Embryonic facial prominence (tissue), 1 donor: Measurements from ENCODE around the gene SLC38A10.
"Not testable (repeated sequence)": the region's sequence is repeated elsewhere in the genome, so short reads cannot be mapped to it uniquely, and the experiment has no call there.

Experiments used
- DNase-seq: peaks from one replicate; pipeline ENCODE4 v3.0.0-alpha.2; 2016; ENCODE audit errors: extremely low spot score

The SLC38A10 gene

DNA sequence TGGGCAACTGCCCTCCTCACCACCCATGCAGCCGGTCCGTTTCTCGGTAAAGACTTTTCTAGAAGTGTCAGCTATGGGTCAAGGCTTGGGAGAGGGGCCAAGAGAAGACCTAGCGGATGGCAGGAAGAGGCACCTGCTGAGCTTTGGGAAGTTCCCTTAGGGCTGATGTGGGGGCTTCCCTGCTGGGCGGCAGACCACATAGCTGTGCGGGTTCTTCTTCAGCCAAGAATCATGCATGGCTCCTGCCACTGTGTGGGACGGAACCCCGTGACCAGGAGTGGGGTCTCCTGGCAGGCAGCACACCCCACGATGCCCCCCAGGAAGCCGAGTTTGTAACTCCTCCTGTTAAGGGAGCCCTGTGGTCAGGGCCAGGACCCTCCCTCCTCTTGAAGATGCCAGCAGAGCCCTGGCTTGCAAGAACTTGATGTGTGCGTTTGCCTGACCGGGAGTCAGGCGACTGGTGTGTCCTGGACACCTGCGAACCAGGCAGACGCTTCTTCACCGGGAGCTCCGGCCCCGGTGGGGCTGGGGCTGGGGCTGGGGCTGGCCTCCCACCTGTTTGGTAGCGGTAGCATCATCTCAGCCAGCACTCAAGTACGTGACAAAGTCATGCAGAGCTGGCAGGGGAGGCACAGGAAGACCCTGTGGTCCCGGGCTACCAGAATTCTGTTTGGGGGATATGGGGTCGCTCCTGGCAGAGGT is 17.7 kb upstream of the SLC38A10 start:
- DNase-seq, result no peak

GRCh38 chr17:81311946-81312345 is 16.8 kb upstream of the SLC38A10 start:
- no peak for DNase-seq

DNA sequence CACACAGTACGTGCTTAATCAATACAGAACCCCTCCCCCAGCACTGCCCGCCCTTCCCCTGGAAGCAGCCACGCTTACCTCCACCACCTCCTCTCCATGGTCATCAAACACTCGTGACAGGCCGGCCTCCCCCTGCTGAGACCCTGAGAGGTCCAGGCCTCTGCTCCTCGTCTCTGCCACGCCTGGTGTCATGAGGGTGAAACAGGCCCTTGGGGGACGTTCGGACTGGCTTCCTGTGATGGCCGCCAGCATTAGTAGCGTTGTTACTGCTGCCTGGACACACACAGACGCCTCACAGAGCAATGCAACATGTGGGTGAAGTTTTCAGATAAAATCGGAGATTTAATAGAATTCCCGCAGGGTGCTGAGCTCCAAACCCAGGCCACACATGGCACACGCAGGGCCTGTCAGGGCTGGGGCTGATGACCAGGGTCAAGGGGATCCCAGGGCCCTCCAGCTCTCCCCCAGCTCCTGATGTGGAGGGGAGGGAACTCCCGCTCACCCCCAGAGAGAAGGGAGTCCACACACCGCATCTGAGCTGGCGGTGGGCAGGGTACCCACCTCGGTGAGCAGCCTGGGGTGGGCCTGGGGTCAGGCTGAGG is 15.9 kb upstream of the SLC38A10 start:
- no peak for DNase-seq

DNA sequence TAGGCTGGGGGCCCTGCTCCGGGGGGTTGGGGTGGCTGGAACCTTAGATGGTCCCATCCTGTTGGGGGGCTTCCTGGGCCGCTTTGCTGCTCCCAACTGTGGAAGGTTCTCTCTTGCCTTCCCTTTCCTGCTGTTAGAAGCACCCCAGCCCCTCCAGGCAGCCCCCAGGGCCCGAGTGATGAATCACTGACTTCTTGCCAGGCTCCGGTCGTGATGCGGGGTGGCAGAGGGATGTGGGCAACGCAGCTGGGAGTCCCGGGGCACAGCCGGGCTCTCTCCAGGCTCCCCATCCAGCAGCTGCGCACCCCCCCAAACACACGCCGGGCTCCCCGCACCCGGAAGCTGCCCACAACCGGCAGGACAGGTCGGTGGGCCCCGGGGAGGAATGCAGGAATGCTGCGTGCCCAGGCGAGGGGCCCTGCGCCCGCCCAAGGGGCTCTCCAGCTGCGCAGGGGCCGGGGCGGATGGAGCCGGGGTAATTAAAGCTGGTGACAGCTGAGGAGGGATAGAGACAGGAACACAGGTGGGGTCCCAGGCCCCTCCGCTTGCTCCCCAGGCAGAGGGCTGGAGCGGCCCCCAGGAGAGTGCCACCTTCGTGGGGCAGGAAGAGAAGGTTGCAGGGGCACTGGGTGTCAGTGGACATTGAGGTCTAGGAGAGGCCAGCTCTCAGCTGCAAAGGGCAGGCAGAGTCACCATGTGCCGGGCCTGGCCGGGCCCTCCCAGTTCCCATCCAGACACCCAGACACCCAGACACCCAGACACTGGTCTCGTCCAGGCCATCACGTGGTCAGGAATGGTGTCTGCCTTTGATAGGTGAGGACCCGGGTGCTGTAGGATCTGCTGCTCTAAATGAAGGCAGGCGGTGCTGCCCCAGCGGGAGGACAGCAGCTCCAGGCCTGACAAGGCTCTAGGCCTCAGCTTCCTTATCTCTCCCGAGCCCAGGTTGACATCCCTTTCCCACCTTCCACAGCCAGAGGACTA is 15.0 kb upstream of the SLC38A10 start:
- DNase-seq, result no peak

GRCh38 chr17:81309140-81309858 is 14.2 kb upstream of the SLC38A10 start:
- DNase-seq, result no peak

GRCh38 chr17:81308784-81309139 is 13.7 kb upstream of the SLC38A10 start:
- not testable (repeated sequence) for DNase-seq

- DNase-seq, result no peak
These were observed 12.8 kb upstream of the SLC38A10 start for GRCh38 chr17:81307636-81308560.

DNA sequence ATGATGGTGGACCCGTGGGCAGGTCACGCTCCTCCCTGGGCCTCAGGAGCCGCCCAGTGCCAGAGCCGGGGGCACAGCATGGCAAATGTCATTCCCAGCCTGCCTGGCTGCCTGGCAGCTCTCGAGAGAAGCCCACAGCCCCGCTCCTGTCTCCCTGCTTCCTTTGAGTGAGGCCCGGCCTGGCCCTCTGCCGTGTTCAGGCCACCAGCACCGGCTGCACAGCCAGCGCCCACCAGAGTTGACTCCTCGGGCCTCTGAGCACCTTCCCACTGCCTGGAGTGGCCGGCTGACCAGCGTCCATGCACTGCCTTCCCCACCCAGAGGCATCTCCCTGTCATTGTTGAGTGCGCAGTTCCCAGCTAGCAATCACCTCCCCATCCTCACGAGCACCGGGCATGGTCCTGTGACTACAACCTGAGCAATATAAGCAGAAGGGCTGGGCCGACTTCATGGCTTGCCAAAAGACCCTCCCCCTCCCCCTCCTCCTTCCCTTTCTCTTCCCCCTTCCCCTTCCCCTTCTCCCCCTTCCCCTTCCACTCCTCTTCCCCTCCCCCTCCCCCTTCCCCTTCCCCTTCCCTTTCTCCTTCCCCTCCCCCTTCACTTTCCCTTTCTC is 11.9 kb upstream of the SLC38A10 start:
- no peak for DNase-seq

DNA sequence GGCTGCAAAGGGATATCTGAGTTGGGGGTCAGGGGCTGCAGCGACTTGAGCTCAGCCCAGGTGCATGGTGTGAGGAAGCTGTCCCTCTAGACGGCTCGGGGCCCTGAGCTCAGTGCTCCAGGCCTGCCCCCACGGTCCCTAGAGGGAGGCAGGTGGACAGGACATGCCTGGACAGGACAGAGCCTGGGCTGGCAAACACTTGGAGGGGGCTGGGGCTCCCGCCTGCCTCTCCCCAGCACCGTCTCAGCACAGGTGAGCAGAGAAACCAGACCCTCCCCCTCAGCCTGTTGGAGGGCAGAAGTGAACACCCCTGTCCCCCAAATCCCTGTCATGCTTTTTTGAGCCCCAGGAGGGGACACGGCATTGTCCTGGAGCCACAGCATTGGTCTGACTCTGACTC is 11.4 kb upstream of the SLC38A10 start:
- no peak for DNase-seq

DNA sequence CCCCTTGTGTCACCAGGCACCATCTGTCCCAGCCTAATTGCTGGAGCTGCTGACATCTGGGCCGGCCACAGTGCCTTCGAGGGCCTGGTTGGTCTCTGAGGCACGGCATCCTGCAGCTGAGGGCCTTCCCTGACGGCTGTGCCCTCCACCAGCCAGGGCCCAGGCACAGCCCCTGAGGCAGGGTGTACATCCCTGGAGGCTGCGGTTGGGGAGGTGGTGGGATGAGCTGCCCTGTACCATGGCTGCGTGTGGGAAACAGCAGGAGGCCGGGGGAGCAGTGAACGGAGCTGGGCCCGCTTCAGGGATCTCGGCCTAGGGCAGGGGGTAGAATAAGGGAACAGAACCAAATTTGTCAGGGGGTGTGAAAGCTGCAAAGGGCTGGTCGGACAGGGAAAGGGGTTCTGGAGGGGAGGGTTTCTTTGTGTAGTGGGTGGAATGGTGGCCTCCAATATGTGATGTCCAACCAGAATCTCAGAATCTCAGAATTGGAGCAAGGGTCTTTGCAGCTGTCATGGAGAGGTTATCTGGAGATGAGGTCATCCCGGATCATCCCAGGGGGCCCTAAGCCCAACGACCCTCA is 10.0 kb upstream of the SLC38A10 start:
- no peak for DNase-seq

DNA sequence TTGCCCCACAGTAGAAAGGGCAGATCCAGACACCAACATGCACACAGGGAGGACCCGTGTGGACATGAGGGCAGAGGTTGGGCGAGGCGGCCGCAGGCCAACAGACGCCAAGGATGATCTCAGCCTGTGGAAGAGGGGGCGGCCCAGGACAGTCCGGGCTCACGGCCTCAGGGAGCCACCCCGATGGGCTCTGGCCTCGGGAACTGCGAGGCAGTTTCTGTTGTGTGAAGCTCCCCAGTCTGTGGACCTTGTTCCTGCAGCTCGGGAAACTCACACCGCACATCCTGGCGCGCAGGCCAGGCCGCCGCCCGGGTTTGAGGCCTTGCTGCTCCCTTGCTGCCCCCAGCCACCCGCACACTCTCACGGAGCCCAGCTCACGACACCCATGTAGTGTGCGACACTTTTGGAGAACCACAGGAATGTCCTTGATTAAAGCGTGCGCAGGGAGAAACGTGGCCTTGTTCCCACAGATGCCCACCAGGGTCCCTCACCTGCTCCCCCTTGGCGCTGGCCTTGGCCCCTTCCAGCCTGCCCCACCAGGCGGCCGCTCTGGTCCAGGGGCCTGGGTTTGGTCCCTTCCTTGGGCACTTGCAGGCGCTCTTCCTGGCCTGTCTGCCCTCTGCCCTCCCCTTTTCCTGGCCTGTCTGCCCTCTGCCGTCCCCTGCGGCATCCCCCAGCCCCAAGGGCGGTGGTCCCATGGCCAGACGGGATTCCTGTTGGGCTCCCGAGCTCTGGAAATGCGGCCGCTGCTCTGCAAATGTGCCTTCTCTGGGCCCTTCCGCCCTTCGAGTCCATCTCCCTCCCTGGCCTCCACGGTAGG is 9.3 kb upstream of the SLC38A10 start:
- no peak for DNase-seq

DNA sequence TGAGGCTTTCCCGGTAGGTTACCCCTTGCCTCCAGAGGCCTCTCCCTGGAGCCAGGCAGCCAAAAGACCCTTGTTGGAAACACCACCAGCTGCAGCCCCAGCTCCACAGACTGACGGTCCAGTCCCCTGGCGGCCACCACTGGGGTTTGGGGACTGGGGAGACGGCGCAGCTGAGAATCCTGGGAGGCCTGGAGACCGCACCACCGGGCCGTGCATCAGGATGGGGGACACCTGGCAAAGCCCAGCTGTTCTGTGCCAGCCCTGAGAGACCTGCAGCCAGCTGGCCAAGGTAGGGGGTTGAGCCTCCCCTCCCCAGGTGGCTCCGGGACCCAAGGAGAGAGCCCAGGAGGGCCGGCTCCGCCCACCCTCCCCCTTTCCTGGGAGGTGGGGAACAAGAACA is 8.3 kb upstream of the SLC38A10 start:
- no peak for DNase-seq

DNA sequence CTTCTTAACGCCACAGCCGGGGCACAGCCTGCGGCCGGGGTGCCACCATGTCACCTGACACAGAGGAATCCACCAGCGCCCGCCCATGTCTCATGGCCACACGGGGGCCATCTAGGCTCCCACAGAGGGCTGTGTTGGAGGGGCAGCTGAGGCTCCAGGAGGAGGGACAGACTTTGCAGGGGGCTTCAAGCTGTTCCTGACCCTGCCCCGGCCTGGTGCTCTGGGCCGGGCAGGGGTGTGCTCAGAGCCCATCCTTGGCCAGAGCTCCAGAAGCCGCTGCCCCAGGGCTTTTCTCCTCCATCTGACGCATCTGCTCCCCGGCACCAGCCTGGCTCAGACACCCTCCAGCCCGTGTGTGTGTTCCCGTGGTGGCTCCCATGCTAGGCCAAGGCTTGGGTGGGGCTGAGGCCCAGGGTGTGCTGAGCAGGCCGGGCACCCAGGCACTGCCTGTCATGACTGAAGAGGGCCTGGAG is 7.8 kb upstream of the SLC38A10 start:
- DNase-seq, result no peak

DNA sequence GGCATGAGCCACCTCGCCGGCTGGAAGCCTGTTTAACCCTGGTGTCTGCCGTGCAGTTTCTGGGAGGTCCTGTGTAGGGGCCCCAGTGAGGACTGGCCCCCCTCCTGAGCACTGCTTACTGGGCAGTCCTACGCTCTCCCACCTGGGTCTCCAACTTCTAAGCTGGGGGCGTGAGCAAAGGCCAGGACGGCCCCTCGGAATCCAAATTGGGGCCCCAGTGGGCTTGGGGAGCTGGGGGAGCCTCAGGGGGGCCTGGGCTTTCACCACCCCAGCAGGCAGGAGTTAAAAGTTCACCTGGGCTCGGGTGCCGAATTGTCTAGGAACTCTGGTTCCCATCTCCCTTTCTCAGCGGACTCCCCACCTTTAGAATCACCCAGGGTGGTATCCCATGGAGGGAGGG is 7.2 kb upstream of the SLC38A10 start:
- no peak for DNase-seq

GRCh38 chr17:81301195-81302144 is 6.4 kb upstream of the SLC38A10 start:
- no peak for DNase-seq

DNA sequence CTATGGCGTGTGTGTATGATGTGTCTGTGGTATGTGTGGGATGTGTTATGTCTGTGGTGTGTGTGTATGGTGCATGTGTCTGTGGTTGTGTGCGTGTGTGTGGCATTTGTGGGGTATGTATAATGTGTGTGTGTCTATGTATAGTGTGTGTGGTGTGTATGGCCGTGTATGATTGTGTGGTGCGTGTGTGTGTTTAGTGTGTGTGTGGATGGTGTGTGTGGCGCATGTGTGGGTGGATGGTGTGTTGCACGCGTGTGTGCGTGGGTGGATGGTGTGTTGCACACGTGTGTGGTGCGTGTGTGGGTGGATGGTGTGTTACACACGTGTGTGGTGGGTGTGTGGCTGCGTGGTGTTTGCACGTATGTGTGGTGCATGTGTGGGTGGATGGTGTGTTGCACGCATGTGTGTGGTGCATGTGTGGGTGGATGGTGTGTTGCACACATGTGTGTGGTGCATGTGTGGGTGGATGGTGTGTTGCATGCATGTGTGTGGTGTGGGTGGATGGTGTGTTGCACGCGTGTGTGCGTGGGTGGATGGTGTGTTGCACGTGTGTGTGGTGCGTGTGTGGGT is 5.6 kb upstream of the SLC38A10 start:
- no peak for DNase-seq

DNA sequence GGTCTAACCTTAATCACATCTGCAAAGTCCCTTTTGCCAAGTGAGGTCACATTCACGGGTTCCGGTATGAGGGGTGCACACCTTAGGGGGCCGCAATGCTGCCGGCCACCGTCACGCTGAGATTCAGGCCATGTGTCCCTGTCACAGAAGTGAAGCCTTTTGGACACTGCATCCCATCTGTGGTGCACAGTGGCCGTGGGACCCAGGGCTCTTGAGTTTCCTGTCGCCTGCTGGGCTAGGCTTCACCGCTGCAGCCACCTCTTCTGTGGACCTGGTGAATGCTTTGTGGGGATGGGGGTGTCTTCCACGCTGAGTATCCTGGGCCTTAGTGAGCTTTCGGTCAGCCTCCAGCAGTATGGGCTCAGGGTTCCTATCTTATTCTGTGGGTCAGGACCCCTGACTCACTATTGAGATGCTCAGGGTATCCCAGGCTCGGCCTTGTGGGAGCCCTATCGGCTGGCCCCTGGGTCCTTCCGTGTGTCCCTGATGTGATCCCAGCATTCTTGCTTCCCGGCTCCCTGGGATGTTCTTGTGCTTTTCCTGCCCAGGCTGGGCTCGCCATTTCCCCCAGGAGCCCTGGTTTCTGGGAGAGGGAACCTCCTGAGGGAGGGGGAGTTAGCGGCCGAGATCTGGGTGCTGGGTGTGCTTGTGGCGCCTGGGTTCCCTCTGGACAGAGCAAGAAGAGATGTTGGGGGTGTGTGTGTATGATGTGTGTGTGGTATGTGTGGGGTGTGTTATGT is 4.9 kb upstream of the SLC38A10 start:
- no peak for DNase-seq
